GM12873 (cell line): ENCODE results near the gene ZNF106.

Experiments used
- TF ChIP-seq, protein P1 (sequence below): IDR thresholded peaks from 2 replicates; pipeline ENCODE4 v1.5.1; 2012; ENCODE audit warnings: low read depth, mild to moderate bottlenecking, moderate library complexity, low read length, control low read depth; ENCODE audit not compliant: insufficient read depth; ENCODE audit errors: missing control alignments

The ZNF106 gene

GRCh38 chr15:42405863-42406482 is 85.0 kb downstream of the ZNF106 start:
- TF ChIP-seq, protein P1, sequence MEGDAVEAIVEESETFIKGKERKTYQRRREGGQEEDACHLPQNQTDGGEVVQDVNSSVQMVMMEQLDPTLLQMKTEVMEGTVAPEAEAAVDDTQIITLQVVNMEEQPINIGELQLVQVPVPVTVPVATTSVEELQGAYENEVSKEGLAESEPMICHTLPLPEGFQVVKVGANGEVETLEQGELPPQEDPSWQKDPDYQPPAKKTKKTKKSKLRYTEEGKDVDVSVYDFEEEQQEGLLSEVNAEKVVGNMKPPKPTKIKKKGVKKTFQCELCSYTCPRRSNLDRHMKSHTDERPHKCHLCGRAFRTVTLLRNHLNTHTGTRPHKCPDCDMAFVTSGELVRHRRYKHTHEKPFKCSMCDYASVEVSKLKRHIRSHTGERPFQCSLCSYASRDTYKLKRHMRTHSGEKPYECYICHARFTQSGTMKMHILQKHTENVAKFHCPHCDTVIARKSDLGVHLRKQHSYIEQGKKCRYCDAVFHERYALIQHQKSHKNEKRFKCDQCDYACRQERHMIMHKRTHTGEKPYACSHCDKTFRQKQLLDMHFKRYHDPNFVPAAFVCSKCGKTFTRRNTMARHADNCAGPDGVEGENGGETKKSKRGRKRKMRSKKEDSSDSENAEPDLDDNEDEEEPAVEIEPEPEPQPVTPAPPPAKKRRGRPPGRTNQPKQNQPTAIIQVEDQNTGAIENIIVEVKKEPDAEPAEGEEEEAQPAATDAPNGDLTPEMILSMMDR: no peak

DNA sequence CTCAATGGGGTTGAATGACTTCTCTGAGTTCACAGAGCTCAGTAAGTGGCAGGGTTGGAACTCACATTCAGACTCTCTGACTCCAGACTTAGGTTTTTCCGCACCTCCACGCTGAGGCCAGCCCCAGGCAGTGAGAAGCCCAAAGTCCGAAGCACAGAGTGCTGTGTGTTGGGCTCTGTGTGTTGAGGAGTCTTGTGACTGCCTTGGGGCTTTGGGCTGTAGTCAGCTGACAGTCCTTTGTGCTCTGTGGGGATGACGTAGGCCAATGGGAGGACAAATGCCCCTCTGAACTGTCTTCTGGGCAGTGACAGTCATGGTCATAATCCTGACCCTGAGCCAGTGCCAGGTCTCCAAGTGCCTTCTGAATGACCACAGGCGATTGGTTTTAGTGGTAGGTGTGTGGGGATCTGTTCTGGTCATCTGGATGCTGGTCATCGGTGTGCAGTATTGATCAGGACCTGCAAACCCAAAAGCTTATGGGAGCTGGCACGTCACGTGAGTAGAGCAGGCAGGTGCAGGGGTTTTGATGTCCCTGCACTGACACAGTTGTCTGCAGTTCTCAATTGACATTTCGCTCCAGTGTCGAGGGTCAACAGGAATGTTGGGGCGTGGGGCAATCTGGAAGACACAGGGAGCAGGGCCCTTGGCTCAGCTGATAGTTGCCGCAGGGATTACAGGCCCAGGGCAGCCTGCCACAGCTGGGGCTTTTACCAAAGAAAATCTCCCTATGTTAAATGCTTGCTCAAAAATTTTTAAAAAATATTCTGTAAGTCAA is 86.3 kb downstream of the ZNF106 start:
- TF ChIP-seq, protein P1: no peak

DNA sequence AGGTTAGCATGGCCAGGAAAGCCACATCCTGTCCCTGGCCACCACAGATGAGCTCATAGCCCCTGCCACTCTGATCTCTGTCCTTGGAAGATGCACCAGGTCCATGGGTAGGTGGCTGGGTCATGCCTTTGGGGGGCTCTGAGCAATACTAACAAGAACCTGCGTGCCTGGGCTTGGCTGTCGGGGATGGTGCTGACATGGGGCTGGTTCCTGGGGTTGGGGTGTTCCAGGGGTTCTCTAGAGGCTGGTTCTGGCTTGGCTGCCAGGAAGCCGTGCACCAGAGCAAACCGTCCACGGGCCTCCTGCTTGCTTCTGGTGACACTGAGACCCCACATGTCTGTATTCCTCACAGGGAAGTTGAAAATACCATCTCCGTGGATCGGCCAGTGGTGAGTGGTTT is 87.6 kb downstream of the ZNF106 start:
- TF ChIP-seq, protein P1: no peak

DNA sequence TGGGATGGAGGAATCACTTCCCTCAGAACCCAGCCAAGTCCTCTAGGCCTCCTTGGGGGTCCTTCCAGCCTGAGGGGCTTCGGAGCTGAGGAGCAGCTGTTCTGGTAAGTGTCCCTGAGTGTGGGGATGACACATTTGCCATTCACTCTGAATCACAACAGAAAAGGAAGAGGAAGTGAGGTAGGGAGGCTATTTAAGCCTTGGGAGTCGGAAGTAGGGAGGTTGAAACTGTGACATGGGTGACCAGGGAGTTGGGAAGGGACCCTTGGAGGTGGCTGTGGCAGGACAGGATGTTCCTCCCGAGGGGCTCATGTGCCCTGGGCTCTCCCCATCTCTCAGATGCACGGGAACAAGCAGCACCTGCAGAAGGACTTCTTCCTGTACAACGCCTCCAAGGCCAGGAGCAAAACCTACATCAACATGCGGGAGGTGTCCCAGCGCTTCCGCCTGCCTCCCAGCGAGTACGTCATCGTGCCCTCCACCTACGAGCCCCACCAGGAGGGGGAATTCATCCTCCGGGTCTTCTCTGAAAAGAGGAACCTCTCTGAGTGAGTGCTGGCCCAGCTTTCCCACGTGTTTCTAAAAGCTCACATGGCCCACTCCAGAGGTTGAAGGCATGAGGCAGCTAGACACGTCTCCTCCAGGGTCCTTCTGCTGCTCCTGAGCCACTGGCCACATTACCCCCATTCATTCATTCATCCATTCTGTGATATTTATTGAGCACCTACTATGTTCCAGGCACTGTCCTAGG is 88.3 kb downstream of the ZNF106 start:
- TF ChIP-seq, protein P1: no peak

DNA sequence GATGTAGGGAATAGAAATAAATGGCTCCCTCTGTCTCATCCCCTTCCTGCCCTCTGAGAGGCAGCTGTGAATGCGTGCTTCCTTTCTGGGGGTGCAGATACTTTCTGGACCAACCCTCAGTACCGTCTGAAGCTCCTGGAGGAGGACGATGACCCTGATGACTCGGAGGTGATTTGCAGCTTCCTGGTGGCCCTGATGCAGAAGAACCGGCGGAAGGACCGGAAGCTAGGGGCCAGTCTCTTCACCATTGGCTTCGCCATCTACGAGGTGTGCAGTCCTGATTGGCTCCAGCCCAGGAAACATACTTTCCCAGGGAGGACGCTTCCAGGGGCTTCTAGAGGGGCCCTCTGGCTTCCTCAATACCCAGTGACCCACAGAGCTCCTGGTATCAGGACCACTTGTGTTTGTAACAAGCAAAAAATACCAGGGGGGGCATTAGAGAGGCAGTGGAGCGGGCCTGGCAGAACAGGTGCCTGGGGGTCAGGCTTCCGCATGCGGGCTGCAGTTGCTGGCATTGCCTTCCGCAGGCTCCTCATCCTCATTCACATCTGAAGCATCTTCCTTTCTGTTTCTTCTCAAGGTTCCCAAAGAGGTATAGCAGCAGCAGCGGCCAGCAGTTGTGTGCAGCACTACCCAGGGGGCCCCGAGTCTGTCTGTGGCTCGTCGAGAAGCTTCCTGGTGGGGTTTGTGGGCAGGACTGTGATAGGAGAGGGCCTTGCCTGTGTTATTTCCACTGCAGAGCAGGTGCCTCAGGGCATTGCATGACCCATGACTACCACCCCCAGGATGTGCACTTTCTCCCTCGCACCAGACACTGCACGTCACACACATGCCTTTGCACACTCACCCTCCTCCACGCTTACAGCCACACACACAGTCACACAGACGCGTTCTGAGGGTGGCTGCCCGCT is 89.1 kb downstream of the ZNF106 start:
- TF ChIP-seq, protein P1: no peak

DNA sequence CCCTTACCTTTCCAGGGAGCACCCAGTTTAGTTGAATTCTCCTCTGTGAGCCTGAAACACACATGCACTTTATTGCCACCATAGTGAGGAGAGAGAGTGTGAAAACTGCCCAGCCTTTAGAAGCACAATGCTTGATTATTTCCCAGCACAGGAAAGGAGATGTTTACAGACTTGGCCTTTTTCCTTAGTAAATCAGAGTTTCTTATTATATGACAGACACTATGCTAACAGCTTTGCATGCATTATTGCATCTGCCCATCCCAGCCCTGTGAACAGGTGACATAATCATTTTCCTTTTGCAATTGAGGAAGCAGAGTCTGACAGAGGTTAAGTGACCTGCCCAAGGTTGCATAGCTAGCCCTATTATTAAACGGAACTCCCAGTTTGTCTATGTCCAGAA is 95.1 kb downstream of the ZNF106 start:
- TF ChIP-seq, protein P1: no peak
